Stimulated activated CD8-positive, alpha-beta memory T cell treated with anti-CD3 and anti-CD28 coated beads, Interleukin-15, amount 100 ng/mL, for 48 hours (primary cell): ENCODE data around the gene HID1.

Source experiments
- DNase-seq, 2 donors: peaks; one replicate each; pipeline ENCODE4 v3.0.0-alpha.2; 2020; ENCODE audit warnings: low read depth in 2 of 2

Gene HID1

DNA sequence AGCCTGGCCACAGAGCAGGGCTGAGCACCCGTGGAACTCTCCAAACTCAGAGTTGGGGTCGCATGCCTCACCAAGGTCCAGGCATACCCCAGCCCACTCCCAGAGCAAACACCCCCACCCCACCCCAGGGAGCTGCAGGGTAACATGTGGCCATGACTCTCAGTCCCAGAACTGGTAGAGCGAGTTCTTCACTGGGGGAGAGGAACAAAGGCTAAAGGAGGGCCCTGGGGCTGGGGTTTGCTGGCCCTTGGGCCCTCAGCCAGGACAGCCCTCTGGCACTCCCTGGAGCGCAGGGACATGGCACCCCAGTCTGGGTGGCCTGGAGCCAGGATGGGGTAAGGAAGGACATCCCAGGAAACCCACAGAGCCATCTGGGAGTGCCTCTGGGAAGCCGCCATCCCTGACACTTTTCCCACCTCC lies 4.2 kb downstream of the HID1 start:
- DNase-seq: no peak

DNA sequence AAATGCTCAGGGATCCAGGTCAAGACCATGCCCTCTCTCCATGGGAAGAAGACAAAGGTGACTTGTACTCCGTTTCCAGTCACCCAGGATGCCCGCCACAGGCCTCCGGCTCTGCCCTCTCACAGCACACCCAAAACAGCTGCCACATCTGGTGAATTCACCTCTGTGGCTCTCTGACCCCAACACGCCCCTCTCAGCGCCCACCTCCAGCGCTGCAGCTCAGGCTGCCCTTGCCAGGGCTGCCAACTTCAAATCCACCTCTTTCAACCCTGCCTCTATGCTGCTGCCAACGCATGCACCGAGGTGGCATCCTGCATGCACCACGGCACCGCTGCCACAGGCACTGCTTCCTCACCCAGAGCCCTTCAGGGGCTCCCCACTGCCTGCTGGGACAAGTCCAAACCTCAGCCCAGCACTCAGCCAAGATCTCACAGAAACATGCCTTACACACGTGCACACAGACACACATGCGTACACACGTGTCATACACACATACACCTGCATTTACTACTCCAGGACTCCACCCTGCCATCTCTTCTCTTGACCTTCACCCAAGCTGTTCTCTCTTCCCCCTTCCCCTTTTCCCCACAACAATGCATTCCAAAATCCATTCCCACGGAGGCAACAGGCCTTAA lies 7.5 kb downstream of the HID1 start:
- no peak for DNase-seq

DNA sequence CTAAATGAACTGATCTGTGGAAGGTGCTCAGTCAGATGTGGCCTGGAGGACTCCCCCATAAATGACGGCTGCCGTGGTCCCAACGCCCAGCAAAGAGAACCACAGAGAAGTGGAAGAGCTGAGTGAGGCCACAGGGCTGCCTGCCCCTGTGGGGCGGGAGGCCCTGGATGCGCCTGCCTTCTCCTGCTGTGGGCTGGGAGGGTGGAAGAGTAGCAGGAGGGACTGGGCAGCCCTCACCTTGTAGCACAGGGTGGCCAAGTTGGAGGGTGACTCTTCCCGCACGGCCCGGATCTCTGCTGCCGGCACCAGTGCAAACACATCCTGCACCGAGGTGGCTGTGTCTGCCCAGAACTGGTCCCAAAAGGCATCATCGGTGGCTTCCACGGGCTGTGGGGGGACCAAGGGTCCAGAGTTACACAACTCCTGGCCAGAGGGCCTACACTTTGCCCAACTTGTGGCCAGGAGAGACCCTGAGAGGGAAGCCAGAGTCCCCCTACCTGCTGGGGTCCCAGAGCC lies 8.3 kb downstream of the HID1 start:
- DNase-seq: no peak

DNA sequence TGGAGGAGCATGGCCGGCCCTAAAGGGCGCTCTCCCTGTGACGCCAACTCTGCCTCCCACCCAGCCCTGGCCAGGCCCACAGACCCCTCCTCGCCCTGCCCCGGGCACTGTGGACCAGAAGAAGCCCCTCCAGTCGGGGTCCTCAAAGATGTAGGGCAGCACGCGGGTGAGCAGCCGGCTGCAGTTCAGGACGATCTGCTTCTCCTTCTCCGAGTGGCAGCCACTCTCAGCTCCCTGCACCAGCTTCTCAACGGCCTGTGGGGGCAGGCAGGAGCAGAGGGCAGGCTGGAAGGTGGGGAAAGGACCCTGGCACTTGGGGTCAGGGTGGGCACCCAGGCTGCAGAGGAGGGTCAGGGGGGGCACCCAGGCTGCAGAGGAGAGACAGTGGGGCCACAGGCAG lies 8.9 kb downstream of the HID1 start:
- no peak for DNase-seq

DNA sequence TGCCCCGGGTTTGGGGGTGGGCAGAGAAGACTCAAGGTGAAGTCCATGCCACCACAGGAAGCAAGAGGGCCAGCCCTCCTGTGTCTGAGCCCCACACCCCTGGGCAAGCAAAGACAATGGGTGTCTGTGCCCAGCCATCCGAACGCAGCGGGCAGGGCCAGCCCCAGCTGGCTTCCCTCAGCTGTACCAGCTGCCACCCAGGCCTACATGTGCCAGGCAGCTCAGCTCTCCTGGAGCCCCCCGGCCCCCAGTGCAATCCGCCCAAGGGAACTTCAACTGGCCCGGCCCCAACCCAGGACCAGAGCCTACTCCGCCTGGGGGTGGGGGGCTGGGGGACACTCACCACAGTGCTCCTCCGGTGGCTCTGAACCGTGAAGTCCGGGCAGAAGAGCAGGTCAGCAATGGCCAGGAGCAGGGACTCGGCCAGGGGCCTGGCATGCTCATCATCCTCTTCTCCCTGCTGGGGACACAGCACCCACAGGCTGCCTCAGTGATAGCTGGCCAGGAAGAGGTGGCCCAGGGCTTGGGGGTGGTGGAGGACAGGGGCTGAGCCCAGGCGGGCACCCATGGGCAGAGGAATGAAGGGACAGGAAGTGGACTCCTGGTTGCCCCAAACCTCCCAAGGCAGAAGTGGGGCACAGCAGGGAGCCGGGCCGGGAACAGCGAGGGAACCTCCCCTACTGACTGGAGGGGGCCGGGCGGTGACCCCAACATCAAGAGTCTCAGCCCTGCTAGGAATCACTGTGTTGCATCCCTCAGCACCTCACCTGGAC lies 9.8 kb downstream of the HID1 start:
- DNase-seq: no peak

DNA sequence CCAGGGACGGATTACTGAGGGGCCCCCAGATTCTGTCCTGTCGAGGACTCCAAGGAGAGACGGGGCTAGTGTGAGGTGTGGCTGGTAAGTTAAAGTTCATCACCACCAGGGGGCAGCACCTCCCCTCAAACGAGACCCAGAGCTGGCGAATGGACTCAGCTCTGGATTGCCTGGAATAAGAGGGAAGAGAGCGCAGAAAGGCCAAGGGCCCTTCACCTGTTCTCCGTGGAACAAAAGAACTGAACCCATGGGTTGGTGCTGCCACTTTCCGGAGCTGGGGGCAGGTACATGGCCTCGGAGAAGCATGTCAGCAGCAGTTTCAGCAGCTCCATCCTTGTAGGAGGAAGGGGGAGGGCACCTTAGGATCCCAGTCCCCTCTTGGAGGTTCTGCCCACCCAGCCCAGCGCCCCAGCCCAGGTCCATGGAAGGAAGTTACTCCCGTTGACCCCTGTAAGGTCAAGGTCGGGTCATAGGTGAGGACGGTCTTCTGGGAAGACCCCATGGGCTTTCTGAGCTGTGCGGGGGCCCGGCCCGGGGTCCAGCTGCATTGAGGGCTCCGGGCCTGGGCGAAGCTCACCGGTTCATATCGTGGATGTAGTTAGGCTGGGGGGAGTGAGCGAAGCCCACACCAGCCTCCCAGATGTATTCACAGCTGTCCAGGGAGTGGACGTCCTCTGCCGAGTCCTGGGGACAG lies 10.8 kb downstream of the HID1 start:
- peak; percentile 58 to 59 for DNase-seq

DNA sequence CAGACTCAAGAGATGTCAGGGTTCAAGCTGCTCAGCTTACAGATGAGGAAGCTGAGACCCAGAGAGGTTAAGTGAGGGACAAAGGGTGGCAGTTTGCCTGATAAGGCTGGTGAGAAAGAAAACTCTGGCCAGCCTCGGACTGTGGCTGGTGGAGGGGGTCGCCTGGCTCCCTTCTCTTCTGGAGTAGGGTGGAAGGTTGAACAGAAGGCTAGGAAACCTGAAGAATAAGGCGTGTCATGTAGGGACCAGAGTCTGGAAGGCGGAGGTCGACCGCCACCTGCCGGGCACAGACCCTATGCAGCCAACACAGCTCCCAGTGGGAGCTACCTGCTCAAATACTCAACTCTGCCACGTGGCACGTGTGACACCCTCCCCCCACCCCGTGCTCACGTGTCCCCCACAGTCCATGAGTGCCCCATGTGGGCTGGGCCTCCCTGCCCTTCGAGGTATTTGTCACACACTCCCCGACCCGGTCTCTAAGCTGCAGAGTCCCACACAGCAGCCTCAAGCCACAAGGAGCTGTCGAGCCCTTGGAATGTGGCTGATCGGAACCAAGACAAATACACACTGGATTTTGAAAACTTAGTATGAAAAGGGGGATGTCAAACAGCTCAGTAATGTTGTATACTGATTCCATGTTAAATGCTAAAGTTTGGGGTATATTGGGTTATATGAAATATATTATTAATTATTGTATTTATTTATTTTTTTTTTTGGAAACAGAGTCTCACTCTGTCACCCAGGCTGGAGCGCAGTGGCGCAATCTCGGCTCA lies 11.8 kb downstream of the HID1 start:
- peak; percentile 38 to 44 for DNase-seq

DNA sequence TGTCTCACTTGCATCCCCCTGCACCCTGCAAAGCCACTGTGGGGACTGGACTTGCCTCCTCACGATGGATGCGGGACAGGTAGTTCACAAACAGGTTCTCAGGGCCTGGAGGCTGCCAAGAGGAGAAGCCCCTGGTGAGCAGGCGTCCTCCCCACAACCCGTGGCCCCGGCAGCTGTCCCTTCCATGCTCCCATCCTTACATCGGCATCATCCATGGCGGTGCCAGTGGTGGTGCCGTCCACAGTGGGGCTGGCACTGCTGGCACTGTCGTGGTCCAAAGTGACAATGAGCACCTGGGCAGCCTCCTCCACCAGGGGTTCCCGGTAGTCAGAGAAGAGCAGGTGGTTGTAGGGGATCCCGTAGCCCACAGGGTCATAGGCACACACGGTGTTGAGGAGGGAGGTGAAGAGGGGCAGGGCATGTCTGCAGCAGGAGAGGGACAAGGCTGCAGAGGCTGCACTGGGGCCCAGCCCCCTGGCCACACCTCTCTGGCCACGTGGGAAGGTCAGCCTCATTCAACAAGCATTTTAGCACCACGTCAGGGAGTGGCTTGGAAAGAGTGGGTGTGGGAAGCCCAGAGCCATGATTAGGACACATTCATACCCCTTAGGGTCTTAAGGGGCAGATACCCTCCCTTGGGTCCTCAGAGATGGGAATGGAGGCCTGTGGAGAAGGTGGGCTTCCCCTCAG lies 12.6 kb downstream of the HID1 start:
- no peak for DNase-seq

DNA sequence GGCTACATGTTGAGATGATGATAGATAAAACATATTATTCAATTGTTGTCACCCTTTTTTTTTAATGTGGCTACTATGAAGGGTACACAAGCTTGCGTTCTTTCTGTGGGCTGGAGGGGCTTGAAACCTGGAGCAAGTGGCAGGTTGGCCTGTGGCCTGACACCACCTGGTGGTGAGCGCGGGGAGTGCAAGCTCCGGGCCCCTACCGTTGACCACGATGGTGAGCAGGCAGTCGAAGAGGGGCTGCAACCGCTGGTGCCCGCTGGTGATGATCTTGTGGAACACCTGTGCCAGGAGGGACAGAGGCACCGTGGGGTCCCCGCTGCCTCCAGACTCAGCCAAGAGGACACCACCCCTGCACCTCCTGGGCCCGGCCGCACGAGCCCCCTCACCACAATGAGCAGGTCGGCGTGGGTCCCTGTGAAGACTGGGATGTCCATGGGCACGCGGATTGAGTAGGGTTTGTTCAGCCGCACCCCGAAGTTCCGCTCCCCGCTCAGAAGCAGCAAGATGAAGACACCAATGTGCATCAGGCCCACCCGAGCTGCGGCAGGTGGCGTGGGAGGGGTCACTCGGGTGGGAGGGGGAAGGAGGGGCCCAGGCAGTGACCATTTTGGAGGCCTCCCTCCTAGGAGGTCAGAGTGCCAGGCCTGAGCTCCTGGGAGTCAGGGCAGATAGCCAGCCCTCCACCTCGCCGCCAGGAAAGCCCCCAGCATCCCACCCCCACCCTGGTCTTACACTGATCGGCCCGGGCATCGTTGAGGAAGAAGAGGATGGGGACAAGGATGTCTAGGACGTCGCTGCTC lies 14.4 kb downstream of the HID1 start:
- peak; percentile 63 to 71 for DNase-seq

DNA sequence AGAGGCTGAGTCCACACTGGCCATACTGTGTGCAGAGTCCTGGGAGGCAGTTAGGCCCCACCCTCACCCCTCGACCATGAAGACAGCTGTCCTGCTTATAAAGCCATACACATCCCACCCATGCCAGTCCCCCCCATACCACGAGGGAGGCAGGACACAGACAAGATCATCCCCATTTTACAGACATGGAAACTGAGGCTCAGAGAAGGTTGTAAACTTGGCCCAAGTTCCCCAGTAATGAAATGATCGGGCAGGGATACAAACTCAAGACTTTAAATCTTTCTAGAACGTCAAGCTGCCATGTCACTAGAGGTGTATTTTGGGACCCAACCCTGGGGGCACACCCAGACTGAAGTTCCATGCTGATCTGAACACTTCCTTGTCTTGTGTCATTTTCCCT lies 16.5 kb downstream of the HID1 start:
- no peak for DNase-seq

DNA sequence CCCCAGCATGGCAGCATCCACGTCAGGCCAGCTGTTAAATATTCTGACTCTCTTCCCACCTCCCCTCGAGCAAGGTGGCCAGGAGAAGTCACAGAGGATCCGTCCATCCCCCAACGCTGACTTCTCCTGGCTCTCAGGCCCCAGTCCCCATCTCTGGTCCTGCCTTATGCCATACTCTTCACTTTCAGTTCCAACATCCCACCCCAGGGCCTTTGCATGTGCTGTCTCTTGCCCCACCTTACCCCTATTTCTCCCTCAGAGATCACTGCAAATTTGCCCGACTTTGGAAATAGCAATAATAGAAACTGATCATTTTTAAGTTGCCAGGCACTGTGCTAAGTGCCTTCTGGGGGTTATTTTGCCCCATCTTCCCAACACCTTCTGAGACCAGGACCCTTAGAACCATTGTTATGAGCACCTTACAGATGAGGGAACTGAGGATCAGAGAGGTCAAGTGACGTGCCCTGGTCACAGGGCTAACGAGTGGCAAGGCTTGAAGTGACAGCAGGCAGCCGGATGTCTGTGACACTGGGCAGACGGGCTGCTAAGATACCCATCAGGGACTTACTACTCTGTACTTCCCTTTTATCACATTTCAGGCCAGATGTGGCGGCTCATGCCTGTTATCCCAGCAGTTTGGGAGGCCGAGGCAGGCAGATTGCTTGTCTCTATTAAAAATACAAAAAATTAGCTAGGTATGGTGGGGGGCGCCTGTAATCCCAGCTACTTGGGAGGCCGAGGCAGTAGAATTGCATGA lies 17.7 kb downstream of the HID1 start:
- DNase-seq: no peak

DNA sequence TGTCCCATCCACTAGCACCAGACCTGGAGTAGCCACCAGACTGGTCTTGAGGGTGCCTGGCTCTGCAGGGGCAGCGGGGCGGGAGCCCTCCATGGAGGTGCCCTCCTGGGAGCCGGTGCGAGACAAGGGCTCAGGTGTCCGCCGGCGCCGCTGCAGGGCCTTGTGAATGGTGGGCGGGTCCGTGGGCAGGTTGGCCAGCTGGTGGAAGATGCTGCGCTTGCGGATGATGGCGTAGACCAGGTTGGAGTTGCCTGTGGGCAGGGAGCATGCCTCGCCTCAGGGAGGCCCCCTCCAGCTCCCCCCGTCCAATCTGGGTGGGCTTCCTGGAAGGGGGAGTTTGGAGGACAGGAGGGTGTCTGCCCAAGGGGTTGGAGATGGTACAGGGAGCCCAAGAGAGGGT lies 18.4 kb downstream of the HID1 start:
- DNase-seq: no peak

DNA sequence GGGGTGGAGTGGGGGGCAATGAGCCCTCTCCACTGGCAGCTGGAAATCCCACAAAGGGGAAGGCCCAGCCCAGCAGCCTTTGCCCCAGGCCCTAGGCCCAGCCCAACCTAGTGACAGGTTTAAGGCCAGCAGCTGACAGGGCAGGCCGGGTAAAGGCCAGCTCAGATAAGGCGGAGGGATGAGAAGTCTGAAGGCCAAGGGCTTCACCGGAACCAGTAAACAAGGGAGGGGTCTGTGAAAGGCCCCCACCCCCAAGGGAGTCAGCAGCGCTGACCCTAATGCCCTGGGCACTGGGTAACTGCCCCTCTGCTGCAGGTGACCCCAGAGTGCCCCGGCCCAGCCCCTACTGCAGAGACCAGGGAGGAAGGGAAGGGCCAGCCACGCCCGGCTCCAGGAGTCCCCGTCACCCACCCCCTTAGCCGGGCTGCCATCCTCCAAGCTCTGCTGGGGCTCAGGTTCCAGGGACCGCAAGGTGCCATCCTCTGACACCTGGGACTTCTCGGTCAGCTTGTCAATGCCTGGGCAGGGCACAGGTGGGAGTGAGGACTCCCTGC lies 19.3 kb downstream of the HID1 start:
- DNase-seq: no peak

DNA sequence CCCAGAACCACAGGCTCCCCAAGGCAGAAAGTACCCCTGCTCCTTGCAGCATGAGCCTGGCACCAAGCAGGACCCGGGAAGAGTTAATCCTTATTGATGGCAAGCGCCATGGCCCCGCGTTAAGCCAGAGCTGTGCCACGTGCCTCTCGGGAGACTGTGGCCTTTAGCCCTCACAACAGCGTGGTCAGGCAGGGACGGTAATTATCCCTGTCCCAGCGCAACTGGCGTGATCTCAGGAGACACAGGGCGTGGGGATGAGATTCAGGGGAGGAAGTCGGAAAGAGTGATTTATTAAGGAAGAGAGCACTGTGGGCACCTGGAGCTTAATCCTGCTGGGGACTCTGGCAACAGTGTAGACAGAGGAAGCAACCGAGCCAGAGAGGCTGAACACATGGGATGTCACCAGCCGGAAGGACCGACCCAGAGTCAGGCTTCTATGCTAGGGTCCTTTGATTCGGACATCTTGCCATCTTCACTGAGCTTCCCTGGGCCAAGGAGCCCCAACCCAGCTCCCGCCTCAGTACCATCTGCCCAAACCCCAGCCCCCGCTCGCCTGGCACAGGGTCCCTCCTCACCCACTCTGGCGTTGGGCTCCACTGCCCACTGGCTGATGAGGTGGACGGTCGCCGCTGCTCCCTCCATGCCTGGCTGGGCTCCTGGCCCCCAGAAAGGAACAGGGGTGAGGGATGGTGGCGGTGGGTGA lies 20.0 kb downstream of the HID1 start:
- DNase-seq: no peak

DNA sequence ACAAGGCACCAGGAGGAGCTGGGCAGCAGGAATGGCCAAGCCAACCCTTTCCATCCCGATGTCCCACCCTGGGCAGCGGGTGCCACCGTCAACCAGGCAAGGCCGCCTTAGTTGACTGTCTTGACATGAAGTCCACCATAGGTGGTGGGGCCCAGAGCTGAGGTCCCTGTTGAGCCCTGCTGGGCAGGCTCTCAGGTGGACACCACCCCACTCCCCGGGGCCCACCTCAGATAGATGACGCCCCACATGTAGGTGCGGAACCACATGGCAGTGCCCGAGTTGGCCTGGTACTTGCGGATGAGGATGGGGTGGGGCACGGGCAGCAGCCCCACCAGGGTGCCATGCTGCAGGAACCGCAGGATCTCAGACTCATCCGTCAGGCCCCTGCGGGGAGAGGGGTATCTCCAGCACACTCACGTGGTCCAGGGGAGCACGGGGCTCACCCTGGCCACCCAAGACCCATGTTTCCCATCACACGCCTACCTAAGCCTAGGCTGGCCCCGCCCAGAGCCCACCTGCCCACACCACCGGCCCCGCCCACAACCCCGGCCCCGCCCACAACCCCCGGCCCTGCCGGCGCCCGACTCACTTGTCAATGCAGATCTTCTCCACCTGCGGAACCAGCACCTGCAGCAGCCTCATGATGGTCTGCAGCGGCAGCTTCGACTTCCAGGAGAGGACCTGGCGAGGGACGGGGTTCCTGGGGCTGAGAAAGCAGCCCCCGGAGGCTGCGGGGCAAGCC lies 20.7 kb downstream of the HID1 start:
- no peak for DNase-seq

DNA sequence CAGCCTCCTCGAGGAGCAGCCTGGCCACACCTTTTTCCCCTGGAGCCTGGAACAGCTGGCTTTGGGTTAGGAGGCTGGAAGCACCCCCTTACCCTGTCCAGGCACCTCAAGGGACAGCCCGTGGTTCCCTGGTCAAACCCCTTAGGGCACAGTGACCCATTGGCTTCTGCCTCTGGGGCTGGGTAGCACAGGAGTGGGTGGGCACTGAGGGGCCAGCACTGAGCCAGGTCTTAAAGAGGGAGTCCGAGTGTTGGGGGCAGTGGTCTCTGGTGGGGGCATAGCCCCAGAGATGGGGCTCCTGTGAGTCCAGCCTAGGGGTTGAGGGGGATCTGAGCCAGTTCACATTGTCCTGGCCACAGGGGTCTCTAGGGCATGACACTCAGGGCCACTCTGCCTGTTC lies 21.5 kb downstream of the HID1 start:
- no peak for DNase-seq

DNA sequence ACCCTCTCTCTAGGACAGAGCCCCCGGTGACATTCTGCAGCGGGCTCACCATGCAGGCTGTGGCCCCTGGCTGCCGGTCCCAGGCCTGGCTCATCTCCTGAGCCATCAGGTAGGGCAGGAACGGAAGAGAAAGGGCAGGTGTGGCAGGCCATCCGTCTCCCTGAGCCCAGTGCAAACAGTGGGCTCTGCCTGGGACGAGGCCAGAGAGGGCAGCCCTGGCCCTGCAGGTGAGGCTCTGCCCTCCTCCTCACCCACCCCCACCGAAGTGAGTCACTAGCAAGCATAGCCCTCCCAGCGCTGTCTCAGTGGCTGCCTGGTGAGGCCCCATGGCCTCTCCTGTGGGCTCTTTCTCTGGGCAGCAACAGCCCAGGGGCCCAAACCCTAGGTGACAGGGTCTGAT lies 22.4 kb downstream of the HID1 start:
- no peak for DNase-seq

DNA sequence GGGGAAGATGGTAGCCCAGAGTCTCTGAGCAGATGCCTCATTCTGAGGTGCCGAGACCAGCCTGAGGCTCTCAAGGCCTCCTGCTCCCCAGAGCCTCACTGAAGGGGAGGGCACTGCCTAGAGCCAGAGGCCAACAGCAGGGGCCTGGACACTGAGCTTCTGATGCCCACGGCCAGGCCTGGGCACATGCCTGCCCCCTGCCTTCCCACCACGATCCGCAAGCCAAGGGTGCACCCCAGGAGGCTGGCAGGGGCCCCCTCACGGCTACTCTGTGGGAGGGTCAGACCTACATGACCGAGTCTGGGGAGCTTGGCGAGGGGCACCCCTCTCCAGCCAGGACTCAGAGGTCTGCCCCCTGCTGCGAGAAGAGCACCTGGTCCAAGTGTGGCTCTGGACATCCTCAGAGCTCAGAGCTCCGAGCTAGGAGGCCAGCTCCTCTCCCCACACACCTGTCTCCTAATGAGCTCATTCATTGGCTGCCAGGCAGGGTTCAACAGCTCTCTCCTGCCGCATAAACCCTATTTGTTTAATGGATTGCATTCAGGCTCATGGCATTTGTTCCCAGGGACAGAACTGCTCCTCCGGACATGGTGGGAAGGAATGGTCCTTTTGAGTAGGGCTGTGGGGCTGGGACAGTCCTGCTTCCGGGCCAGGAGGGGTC lies 23.0 kb downstream of the HID1 start:
- DNase-seq: no peak
